Measurements from ENCODE around the gene CD180. TPM values are rescaled to one million over a fixed set of nuclear protein-coding genes. Genes with fewer than 3 reads are reported as not detected.

The CD180 gene
- 1 to 10 TPM in 5 of 6 donors, under 1 TPM in 1; 1.00 to 4.8 (median 1.9) TPM for total RNA-seq

GRCh38 chr5:67196537-67197059, at the start of gene CD180:
Gene CD180 (minus strand): TSS chr5:67196799. CDS start chr5:67196641, 158 bp downstream.
- Histone ChIP-seq H3K36me3 (no peaks in the 10 kb centered on the region), H3K27ac (peak within 1 kb of the TSS in 3 of 4 donors; percentile 5 to 78 (median 11)), H3K4me1 (peaks cover 3 to 10% (median 4%) of the 10 kb centered on the region in 4 donors), H3K4me3 (no peak within 1 kb of the TSS), H3K9me3 (no peaks in the 10 kb centered on the region), H3K27me3 (no peaks in the 10 kb centered on the region)
- DNase-seq = no peak
- WGBS, 2 donors = 60 to 70% methylated on average over 5 of the region's 5 CpGs
- TF ChIP-seq POLR2A (IDR thresholded peaks at IDR 0.05) (no peak), POLR2AphosphoS5 (IDR thresholded peaks at IDR 0.05) (no peak), EP300 (IDR thresholded peaks at IDR 0.05) (no peak), CTCF (IDR thresholded peaks at IDR 0.05) (no peak)
- ATAC-seq (ENCODE audit: low FRiP score in 2 of 2) = peak in 1 of 2 donors; percentile 49

DNA sequence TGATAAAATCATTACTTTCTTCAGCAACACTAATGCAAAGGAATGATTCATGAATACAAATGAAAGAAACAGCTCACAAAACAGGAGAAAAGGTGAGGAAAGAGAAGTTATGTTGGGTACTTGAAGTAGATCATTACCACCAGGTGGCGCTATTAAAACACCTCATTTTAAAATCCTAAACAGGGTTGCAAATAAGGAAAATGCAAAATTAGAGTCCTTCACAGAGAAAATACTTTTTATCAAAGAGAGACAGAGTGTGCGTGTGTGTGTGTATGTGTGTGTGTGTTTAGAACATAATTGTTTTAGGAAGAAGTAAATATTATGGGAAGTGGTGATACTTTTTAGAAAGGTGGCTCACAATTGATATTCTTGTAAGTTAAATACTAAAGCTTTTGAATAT, 49.5 kb upstream of the CD180 start:
- ATAC-seq (ENCODE audit: low FRiP score in 2 of 2) (peak in 1 of 2 donors; percentile 78), DNase-seq (no peak)
- Histone ChIP-seq H3K4me3 (no peak overlapping the region), H3K27ac (peak overlapping the region in 2 of 4 donors; percentile 39 to 67), H3K36me3 (no peaks in the 10 kb centered on the region), H3K9me3 (no peaks in the 10 kb centered on the region), H3K27me3 (no peaks in the 10 kb centered on the region), H3K4me1 (peaks cover 27 to 36% (median 32%) of the 10 kb centered on the region in 4 donors)
- WGBS, 2 donors = 0 to 3% methylated on average over 2 of the region's 2 CpGs
- TF ChIP-seq CTCF (IDR thresholded peaks at IDR 0.05) (peak; percentile 43 to 86 (median 68)), POLR2A (IDR thresholded peaks at IDR 0.05) (no peak), EP300 (IDR thresholded peaks at IDR 0.05) (no peak)

DNA sequence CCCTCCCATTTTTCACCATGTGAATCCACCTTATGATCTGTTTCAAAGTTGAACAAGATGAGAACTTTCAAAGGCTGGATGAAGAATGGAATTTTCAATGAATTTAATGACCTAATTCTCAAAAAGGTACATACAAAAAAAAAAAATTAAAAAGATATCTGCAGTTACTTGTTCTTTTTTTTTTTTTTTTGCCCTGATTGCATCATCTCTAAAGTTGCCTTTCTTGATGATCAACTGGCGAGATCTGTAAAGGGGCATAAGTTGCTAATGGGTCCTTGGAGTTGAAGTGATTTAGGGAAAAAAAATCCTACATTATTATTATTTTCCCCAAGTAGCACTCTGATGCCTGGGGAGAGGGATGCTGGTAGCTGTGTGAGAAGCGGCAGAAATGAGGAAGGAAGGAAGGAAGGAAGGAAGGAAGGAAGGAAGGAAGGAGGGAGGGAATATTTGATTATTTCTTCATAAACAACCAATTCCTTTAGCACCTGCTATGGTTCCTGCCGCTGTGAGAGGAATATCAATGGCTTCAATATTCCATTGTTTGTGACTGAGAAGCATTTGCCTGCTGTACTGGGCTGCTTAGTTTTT, 48.8 kb upstream of the CD180 start:
- H3K27ac ChIP-seq = peak overlapping the region in 3 of 4 donors; percentile 5 to 69 (median 67)

GRCh38 chr5:67244345-67244793, 47.8 kb upstream of the CD180 start:
- Histone ChIP-seq H3K4me1 (peaks cover 26 to 35% (median 32%) of the 10 kb centered on the region in 4 donors), H3K27me3 (no peaks in the 10 kb centered on the region), H3K9me3 (no peaks in the 10 kb centered on the region), H3K27ac (peak overlapping the region in 2 of 4 donors; percentile 40 to 69), H3K4me3 (no peak overlapping the region), H3K36me3 (no peaks in the 10 kb centered on the region)
- DNase-seq (peak in 1 of 2 donors; percentile 39), ATAC-seq (ENCODE audit: low FRiP score in 2 of 2) (no peak)
- TF ChIP-seq EP300 (IDR thresholded peaks at IDR 0.05) (peak in 2 of 4 donors; percentile 34 to 43), POLR2AphosphoS5 (IDR thresholded peaks at IDR 0.05) (peak; percentile 45 to 76), POLR2A (IDR thresholded peaks at IDR 0.05) (no peak), CTCF (IDR thresholded peaks at IDR 0.05) (no peak)
- WGBS, 2 donors = 57 to 68% methylated on average over 3 of the region's 3 CpGs

More for the DNA sequence above, 48.8 kb upstream of the CD180 start:
- H3K4me3 ChIP-seq = no peak overlapping the region
- no peaks in the 10 kb centered on the region for H3K9me3 ChIP-seq
- no peak for TF ChIP-seq EP300 (IDR thresholded peaks at IDR 0.05)
- no peak for TF ChIP-seq POLR2AphosphoS5 (IDR thresholded peaks at IDR 0.05)
- no peak for TF ChIP-seq POLR2A (IDR thresholded peaks at IDR 0.05)
- TF ChIP-seq CTCF (IDR thresholded peaks at IDR 0.05) = no peak
- DNase-seq (no peak), ATAC-seq (ENCODE audit: low FRiP score in 2 of 2) (no peak)
- peaks cover 27 to 36% (median 32%) of the 10 kb centered on the region in 4 donors for H3K4me1 ChIP-seq
- H3K27me3 ChIP-seq = no peaks in the 10 kb centered on the region
- H3K36me3 ChIP-seq = no peaks in the 10 kb centered on the region
- 40 to 42% methylated on average over 3 of the region's 3 CpGs for WGBS, 2 donors
